Stimulated activated CD8-positive, alpha-beta memory T cell treated with anti-CD3 and anti-CD28 coated beads, Interleukin-4, amount 100 ng/mL, for 48 hours (primary cell): ENCODE data around the gene PPP1R26.

Source experiments
- DNase-seq: peaks from one replicate; pipeline ENCODE4 v3.0.0-alpha.2; 2020

The PPP1R26 gene

DNA sequence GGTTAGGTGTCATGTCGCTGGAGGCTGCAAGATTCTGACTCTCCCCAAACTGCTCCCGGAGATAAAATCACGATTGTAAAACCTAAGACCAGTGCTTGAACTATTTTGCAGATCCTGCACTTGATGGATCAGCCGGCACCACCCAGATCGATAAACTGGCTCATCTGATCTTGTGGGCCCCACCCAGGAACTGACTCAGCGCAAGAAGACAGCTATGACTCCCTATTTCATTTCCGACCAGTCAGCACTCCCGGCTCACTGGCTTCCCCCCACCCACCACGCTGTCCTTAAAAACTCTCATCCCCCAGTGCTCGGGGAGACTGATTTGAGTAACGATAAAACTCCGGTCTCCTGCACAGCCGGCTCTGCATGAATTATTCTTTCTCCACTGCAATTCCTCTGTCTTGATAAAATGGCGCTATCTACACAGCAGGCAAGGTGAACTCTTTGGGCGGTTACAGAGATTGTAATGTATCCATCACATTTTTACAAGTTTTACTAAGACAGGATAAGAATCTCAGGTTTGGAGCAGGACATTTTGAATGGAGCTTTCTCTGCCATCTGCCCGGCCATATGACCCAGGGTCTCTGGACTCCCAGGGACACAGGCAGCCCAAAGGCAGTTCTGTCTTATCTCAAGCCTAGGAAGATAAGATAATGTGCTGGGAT, 10.6 kb upstream of the PPP1R26 start:
- peak; percentile 64 for DNase-seq

DNA sequence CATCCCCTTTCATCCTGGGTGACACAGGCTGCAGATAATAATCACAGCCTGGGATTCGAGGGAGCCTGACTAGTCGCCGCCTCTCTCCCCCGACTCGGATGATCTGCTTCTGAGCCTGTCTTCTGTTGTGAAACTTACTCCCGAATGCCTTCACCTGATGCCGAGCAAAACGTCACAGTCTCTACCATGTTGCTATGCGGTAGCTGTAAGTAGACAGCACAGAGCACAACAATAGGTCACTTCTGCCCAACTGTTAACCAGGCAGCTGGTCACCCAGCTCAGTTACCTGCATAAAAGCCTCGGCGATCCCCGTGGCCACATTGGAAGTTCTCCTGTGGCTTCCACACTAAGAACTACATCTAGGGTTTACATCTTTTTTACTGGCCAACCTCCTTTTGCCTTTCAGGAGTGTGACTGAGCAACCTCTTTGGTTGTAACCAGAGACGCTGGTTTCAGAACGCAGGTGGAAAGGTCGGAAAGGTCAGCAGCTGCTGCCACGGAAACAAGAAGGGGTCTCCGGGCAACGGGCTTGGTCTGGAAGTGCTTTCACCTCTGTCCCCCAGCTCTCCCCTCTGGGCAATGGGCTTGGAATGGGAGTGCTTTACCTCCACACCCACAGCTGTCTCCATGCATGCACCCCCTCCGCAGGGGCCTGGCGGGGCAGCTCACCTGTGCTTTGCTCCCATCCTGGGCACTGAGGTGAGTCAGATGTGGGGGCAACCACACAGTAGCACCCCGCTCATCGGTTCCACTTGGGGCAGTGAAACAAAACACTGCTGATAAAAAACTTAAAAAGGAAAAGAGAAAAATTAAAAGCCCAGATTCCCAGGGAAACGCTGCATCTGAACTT, 7.6 kb upstream of the PPP1R26 start:
- DNase-seq, result no peak

DNA sequence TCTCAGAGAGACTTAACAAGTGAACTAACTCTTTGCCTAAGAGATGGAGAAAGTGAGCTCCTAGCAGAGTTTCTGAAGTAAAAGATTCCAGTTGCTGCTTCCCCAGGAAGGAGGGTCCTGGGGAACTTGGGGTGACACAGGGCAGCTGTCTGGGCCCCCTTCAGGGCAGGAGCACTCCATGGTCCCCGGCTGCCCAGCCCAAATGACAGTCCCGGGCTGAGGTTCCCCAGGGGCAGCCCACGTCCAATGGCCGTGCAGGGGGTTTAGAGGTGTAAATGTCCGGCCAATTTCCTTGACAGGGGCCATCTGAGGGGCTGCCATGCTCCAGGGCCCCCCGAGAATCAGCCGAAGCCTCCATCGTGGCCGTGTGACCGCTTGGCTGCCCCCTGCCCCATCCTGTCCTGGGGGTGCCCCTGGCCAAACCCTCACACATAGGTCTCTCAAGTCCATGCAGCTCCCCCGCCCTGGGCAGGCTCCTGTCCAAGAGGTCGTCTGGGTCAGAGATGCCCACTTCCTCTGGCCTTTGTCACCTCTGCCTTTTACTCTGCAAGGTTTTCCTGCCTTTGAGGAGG, 5.5 kb upstream of the PPP1R26 start:
- DNase-seq, result no peak

DNA sequence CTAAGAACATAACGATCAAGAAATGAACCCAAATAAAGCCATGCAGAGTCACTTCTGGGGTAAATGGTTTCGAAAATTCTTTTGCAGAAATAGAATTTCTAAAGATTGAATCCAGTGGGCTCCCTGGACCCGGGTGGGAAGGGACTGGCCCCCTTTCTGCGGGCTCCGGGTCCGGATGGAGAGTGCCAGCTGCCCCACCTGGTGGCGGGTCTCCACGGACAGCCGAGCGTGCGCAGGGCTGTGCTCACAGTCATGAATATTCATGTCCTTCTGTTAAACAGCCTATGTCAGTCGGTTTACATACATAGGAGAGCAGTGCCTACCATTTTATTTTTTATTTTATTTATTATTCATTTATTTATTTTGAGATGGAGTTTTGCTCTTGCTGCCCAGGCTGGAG, 4.7 kb upstream of the PPP1R26 start:
- DNase-seq, result peak; percentile 48

DNA sequence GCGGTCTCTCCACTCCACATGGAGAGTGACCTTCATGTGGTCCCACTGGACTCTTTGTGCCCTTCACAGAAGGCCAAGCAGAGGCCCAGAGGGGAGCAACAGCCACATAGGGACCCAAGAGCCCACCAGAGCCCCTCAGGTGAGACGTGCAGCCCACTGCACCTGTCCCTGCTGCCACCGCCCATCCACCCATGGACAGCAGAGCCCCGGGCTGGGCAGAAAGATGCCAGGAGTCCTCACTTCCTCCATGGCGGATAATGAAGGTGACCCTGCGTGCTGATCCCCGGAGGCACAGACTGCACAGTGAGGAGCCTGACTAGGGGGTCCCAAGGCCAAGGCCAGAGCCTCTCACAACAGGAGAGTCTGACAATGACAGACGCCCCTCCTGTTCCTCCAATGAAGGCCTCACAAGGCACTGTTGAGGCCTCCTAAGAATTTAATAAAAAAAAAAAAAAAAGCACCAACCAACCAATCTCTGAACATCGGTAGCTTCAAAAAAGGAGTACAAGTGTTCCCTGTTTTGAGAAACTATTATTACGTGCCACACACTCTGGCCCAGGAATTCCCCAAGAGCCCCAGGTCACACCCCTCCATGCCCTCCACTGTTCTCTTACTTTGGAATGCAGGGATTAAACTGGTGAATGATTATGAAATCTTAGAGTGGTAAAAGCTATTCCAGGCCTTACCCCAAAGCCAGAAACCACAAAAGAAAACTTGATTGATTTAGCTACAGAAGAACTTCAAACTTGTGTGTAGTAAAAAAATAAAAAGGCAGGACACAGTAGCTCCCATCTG, 2.8 kb upstream of the PPP1R26 start:
- DNase-seq, result no peak

DNA sequence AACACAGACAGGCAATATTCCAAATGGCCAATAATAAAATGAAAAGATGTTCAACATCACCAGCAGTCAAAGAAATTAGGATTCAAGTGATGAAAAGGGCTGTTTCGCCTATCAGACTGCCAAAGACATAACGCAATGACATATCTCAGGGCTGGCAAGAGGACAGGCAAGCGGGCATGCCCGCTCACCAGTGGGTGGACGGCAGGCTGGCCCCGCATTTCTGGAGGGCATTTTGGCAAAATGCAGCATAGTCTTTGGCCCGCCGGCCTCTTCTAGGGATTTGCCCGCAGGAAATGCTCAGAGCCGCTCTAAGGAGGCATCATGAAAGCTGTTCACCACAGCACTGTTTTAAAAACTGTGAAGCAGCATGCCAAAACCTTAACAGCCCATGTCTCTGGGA, 1.4 kb upstream of the PPP1R26 start:
- no peak for DNase-seq

DNA sequence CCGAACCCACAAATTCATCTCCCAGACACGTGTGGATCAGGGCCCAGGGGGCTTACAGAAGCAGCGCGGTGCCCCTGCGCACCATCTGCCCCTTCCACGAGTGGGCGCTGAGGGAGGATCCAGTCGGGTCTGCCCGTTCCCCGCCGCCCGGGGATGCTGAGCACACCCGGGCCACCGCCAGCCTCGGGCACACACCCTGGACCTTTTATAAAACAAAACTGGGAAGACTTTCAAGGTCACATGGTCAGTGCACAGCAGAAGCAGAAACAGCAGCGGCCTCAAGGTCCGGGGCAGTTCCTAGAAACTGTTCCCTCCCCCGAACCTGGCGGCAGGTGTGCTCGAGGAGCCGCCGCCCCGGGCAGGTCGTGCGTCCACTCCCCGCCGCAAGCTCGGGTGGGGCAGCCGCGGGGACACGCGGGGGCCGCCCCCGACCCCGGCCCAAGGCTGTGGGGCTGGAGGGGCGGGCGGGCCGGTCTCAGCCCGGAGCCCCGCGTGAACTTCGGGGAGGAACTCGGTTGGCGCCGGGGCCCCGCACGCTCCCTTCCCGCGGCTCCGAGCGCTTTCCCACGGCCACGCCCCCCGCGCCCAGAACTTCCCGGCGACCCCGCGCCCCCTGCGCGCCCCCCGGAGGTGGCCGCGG, 633 bp upstream of the PPP1R26 start:
- DNase-seq, result no peak

DNA sequence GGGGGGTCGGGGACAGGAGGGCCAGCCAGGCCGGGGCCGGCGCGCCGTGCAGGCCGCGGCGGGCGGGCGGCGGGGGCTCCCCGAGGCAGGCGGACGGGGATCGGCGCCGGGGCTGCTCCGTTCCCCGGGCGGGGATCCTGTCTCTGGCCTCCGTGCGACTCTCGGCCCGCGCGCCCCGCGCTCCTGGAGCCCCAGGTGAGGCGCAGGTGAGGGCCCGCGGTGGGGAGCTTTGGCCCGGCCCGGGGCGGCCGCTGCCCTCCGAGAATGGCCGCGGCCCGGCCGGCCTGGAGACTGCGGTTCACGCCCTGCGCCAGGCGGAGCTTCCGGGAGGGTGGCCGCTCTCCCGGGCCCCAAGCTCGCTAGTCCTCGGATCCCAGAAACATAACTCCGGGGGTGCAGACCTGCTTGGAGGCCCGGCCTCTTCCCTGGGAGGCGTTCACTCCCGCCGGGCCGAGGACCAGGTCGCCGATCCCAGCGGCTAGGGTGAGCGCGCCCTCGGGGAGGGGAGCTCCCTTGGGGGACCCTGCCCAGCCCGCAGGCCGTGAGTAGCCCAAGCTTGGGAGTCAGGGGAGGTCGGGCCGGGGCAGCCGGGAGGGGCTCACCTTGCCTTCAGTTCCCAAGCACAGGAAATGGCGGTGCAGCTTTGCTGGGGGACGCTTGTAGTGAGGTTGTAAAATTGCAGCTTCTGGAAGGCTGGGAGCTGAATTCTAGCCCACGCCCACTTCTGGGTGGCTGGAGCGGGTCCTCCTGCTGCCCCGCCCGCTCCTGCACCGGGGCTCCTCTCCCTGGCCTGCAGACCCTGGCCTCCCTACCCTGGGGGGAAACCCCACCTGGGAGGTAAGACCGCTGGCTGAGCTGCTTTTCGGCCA, 723 bp downstream of the PPP1R26 start:
- peak; percentile 28 for DNase-seq

DNA sequence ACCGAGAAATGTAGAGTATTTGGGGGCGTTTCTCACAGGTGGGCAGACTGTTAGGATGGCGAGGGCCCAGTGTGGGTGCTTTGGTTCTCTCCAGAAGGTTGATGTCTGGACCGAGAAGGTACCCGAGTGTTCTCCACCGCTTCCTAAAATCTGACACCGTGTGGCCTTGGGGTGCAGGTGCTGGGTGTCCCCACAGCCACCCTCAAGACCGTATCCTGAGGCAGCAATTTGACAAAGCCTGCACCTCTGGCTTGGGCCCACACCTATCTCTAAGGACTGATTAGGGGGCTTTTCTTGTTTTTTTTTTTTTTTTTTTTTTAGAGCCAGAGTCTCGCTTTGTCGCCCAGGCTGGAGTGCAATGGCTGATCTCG, 1.3 kb downstream of the PPP1R26 start:
- no peak for DNase-seq

DNA sequence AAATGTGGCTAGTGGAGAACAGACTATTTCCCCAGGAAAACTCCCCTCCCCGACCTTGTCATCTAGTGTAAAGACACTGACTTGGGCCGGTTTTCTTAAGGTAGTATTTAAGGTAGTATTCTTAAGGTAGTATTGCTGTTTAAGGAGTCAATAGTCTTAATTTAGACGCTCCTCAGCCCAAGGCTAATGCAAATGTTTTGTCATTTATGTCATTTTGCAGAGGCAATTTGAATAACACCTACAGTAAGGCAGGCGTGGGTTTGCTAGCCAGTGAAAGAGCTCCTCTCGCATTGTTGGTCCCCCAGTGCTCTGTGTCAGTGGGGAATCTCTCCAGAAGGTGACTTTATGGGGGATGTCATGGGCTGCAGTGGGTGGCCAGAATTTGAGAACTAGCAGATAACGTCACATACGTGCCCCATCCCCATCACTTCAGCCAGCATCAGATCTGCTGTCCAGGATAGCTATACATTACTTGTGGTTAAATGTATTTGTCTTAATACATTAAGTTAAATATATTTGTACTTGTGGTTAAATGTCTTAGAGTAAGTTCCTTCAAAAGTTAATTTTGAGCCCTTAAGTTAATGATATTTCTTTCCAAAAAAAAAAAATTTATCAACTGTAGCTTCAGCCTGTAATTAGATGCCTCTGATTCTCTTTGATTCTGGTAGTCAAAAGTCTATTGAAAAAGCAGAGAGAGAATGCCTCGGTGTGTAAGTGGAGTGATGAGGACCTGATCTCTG, 2.6 kb downstream of the PPP1R26 start:
- no peak for DNase-seq

DNA sequence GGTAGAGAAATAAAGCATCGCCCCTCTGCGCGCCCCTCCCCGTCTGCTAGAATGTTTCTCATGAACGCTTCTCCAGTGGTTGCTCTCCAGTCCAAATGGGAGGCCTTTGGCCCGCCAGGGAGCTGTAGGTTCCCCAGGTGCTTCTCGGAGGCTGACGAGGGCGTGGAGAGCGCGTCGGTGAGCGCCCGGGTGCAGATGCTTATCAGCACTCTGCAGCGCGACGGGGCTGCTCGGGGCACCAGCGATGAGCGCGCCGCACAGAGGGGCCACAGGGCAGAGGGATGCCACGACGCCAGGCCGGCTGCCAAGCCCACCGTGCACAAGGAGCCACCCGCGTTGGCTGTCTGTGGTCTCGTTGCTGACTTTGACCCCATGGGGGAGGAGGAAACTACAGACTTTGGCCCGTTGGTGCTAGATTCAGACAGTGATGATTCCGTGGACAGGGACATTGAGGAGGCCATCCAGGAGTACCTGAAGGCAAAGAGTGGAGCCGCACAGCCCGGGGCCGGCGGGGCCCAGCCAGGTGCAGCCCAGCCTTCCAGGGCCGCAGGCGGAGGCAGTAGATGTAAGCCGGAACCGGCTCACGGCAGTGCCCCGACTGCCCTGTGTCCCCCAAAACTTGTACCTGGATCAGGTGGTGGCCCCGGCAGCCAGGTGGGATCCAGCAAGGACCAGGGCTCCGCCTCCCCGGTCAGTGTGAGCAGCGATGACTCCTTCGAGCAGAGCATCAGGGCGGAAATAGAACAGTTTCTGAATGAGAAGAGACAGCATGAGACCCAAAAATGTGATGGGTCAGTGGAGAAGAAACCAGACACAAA, 5.1 kb downstream of the PPP1R26 start:
- DNase-seq, result no peak

DNA sequence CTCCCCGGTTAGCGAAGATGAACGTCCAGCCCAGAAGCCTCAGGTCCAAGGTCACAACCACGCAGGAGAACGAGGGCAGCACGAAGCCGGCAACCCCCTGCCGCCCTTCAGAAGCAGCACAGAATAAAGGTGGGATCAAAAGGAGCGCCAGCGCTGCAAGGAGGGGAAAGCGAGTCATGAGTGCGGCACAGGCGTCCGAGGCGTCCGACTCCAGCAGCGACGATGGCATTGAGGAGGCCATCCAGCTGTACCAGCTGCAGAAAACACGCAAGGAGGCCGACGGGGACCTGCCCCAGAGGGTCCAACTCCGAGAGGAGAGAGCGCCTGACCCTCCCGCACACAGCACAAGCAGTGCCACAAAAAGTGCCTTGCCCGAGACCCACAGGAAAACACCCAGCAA, 5.8 kb downstream of the PPP1R26 start:
- no peak for DNase-seq

DNA sequence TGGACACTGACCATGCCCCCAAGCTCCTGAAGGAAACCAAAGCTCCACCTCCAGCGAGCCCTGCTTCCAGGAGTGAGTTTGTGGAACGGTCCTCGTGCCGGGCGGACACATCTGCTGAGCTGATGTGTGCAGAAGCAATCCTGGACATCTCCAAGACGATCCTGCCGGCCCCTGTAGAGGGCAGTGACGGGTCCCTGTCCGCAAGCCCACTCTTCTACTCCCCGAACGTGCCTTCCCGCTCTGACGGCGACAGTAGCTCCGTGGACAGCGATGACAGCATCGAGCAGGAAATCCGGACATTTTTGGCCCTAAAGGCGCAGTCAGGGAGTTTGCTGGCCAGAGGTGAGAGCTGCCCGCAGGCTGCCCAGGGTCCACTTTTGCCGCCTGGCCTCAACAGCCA, 6.2 kb downstream of the PPP1R26 start:
- no peak for DNase-seq

DNA sequence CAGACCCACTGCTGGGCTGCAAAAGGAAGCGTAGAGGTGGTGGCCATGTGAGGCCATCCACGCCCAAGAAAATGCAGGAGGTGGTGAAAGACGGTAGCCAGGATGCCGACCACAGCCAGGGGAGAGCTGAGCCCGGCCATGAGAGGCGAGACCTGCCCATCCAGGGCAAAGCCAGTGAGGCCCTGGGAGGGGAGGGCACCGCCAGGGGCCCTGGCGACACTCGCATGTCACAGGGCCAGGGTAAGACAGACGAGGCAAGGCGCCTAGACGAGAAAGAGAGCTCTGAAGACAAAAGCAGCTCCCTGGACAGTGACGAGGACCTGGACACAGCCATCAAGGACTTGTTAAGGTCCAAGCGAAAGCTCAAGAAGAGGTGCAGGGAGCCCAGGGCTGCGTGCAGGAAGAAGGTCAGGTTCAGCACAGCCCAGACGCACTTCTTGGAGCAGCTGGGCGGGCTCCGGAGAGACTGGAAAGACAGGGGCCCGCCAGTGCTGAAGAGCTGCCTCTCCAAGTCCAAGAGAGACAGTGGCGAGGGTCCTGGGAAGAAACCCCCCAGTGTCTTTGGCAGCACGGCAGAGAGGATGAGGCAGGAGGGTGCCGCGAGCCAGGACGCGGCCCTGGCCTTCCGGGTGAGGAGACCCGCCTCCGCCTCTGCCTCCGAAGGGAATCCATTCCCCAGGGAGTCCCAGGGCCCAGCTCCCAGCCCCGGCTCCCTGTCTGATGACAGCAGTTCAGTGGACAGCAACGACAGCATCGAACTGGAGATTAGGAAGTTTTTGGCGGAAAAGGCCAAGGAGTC, 6.9 kb downstream of the PPP1R26 start:
- DNase-seq, result no peak

DNA sequence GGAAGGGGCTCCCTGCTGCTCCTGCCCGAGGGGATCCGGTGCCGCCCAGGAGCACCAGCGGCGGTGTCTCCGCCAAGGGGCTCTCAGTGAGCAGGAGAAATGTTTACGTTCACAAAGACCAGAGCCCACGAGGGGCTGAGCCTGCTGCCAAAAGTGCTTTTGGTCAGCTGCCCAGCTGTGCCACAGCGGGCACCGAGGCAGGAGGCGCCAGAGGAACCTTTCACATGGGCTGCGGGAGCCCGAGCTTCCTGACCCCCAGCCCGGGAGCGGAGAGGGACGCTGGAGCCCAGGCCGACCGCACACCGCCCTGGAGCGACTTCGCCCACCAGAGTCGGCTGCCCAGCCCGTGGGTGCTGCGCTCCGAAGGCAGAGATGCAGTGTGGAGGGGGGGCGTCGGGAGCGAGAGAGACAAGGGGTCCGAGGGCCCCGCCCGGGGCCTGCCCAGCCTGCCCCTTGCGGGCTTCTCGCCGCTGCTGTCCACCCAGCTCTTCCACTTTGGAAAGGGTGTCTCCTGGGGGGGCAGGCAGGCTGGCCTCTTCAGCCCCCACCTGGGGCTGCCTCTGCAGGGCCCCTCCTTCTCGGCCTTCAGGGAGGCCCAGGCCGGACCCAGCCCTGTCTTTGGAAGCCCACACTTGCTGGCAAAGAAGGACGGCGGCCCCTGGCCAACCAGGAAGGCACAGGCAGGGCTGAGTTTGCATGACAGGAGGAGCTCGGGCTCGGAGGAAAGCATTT, 7.9 kb downstream of the PPP1R26 start:
- no peak for DNase-seq

DNA sequence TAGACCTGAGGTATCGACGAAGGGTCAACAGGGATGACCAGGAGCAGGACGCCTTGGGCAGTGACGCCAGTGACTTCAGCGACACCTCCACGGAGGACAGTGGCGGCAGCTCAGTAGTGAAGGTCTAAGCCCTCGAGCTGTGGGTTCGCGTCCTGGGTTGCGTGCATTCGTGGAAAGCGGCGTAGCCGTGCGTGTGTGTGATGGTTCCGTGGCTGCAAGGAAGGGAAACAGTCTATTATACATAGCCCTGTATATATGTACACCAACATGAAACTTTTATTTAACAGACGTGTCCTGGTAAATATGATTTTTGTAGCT, 8.4 kb downstream of the PPP1R26 start:
- DNase-seq, result no peak

DNA sequence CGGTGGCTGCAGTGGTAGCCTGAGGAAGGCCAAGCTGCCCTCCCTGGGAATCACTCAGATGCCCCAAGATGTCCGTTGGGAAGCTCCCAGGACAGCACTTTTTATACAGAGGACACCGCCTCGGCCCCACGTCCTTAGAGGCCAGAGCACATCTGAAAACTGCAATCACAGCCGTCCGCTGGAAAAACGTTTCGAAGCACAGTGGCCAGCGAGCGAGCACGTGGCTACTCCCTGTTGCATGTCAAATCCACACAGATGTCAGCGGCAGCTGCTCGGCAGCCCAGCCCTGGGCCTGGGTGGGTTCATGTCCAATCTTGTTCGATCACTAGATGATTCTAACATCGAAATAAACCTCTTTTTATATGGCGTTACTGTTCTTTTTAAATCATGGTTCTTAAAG, 8.9 kb downstream of the PPP1R26 start:
- DNase-seq, result no peak

DNA sequence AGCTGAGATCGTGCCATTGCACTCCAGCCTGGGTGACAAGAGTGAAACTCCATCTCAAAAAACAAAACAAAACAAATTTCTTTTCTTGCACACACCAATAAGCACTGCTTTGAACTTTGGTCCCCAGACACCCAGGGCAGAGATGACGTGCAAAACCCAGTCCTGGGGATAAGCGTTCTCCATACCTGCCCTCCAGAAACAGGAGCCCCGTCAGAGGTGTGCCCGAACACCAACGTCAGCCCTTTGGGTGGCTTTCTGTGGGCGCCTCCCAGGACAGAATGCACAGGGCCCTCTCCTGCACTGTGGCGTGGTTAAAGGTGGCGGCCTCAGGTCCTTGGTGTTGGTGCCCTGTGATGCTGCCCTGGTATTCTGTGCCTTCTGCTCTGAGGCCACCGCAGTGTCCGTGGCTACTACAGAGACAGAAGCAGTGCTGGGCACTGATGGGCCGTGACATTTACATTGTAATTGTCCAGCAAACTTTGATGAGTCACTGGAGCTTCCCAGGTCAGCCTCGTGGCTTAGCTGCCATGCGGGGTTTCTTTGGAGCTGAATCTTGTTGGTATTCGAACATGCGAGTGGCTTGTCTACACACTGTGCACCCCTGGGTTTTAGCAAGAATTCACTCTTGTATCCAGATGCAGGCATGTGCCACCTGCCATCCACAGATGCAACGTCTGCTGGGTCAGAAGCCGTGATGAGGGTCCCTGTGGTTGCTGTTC, 9.8 kb downstream of the PPP1R26 start:
- no peak for DNase-seq
